ENCODE measurements around the gene PKDCC.
"Not testable (repeated sequence)": the region's sequence is repeated elsewhere in the genome, so short reads cannot be mapped to it uniquely, and the experiment has no call there.

Gene PKDCC

DNA sequence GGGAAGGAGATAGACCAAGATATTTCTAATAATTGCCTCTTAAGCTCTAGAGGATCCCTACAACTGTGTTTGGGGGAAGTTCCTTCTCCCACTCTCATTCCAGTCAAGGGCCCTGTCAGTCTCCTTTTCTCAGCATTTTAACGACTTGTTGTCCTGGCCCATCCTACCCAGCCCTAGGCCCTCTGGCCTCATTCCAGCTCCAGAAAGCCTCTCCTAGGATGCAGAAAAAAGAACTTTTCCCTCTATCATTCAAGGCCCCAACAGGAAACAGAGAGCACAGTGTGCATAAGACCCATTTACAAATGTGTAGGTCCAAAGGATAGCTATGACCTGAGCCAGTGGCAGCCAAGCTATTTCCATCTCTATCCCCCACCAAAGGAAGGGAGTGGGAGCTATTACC lies 14.0 kb downstream of the PKDCC start:
- no peak overlapping the region for H3K27ac ChIP-seq
- TF ChIP-seq ZFX (IDR thresholded peaks at IDR 0.05; ENCODE audit: borderline replicate concordance) (no peak), CTCF (IDR thresholded peaks at IDR 0.05) (no peak)

DNA sequence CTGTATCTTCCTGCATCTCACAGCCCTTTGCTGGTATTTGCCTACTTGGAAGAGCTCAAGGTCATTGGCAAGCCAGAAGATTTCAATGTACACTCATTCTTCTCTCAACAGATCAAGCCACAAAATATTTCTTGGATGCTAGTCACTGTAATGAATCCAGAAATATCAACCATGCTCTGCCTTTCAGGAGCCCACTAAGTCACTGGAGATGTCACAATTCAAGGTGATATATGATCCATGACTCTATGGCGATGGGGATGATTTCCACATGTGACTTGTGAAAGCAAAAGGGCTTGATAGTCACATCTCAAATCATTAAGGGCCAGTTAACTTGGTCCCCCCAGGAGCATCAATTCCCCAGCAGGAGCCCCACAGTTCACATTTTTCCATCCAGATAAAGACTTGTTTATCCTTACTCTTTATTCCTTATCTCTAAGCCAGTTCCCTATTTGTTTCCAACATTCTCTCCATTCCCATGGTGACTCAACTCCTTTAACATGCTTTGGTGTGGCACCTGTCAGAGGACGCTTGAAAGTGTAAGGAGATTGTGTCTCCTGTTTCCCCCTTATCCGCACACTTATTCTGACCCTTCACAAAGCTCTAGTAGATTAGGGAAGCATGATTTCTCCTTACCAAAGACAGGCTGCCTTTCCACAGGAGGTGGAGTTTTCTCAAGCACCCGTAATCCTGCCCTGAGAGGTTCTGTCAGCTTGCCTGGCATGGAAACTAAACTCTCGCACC lies 15.8 kb downstream of the PKDCC start:
- TF ChIP-seq ZFX (IDR thresholded peaks at IDR 0.05; ENCODE audit: borderline replicate concordance), result no peak
- TF ChIP-seq CTCF (IDR thresholded peaks at IDR 0.05), result no peak
- no peak overlapping the region for H3K27ac ChIP-seq

DNA sequence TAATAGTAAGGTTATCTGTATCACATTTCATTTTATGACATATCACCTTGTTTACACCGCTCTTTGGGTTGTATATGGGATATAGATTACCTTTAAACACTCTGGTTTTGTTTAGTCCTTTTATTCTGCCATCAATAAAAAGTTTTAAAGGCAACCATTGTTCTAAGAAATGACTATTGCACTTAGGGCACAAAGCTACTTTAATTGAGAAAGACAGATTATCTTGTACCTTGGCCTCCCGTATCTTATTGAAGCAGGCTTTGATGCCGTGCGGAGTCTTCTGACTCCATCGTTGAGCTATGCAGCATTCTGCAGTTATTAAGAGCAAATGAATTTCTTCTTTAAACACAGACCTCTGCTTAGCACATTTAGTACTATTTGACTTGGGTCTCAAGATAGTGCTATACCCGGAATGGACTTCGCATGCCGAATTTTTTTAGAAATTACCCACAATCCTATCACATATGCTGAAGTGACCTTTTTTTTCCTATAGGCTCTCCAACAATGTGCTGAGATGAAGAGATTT lies 16.7 kb downstream of the PKDCC start:
- TF ChIP-seq ZFX (IDR thresholded peaks at IDR 0.05; ENCODE audit: borderline replicate concordance) (no peak), CTCF (IDR thresholded peaks at IDR 0.05) (no peak)
- H3K27ac ChIP-seq, result no peak overlapping the region

DNA sequence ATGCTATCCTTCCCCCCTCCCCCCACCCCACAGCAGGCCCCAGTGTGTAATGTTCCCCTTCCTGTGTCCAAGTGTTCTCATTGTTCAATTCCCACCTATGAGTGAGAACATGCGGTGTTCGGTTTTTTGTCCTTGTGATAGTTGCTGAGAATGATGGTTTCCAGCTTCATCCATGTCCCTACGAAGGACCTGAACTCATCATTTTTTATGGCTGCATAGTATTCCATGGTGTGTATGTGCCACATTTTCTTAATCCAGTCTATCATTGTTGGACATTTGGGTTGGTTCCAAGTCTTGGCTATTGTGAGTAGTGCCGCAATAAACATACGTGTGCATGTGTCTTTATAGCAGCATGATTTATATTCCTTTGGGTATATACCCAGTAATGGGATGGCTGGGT lies 17.9 kb downstream of the PKDCC start:
- not testable (repeated sequence) for H3K27ac ChIP-seq

- H3K27ac ChIP-seq, result not testable (repeated sequence)
Observed at GRCh38 chr2:42067001-42067400, 19.2 kb downstream of the PKDCC start.

DNA sequence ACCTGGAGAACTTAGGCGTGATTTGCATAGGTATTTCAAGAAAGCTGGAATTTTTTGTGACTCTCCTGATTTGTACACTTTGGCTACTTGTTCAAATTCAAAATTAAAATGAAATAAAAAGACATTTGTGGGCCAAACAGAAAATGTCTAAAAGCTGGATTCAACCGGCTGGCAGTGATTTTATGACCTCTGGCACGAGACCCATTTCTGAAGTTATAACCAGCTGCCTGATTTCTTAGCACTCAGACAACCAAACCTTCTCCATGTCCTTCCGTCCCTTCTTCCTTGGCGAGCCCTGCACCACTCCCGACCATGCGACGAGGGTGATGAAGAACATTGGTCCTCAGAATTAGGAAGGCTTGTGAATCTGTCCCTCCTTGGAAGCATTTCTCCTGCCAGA lies 19.7 kb downstream of the PKDCC start:
- H3K27ac ChIP-seq, result no peak overlapping the region
- TF ChIP-seq ZFX (IDR thresholded peaks at IDR 0.05; ENCODE audit: borderline replicate concordance) (no peak), CTCF (IDR thresholded peaks at IDR 0.05) (no peak)

GRCh38 chr2:42068571-42069178 lies 20.9 kb downstream of the PKDCC start:
- TF ChIP-seq CTCF (IDR thresholded peaks at IDR 0.05) (no peak), ZFX (IDR thresholded peaks at IDR 0.05; ENCODE audit: borderline replicate concordance) (no peak)

GRCh38 chr2:42069568-42069967 lies 21.7 kb downstream of the PKDCC start:
- TF ChIP-seq ZFX (IDR thresholded peaks at IDR 0.05; ENCODE audit: borderline replicate concordance) (no peak), CTCF (IDR thresholded peaks at IDR 0.05) (no peak)
- no peak overlapping the region for H3K27ac ChIP-seq

More at GRCh38 chr2:42068571-42069178, 20.9 kb downstream of the PKDCC start:
- H3K27ac ChIP-seq, result no peak overlapping the region
